GM23248 (cell line): ENCODE data around the gene SKI.

ENCODE experiments used
- EZH2 ChIP-seq: fragments of 200-600 bp; sonication (generic); IDR thresholded peaks from 2 replicates; pipeline ENCODE4 v1.6.1; 2018; ENCODE audit warnings: antibody characterized with exemption, mild to moderate bottlenecking; ENCODE audit not compliant: insufficient read depth, poor library complexity, severe bottlenecking
- EZH2phosphoT487 ChIP-seq: fragments of 200-600 bp; sonication (generic); IDR thresholded peaks from 2 replicates; pipeline ENCODE4 v1.6.1; 2018; ENCODE audit warnings: antibody characterized with exemption, moderate library complexity, mild to moderate bottlenecking, low read depth; ENCODE audit not compliant: insufficient read depth

- TF ChIP-seq EZH2phosphoT487 (no peak), EZH2 (no peak)
Observed at GRCh38 chr1:2283991-2284895, 56.1 kb downstream of the SKI start.
